Pancreas (tissue), 10 donors: ENCODE measurements around the gene DHH. TPM values are rescaled to one million over a fixed set of nuclear protein-coding genes. Genes with fewer than 3 reads are reported as not detected.
A peak's percentile ranks its signal among the peaks of the same experiment; 100 is the strongest.

ENCODE experiments used
- ATAC-seq, 4 donors: fragments of 200-7000 bp; cut with Tn5 transposase; one replicate each; pipeline versions ENCODE4 v1.8.0 to v1.9.1; 2020; ENCODE audit warnings: mild to moderate bottlenecking in 4 of 4, moderate library complexity in 4 of 4
- DNase-seq, 6 donors: peaks; one replicate each; pipeline ENCODE4 v3.0.0-alpha.2; 2020
- FAIRE-seq: peaks from 2 replicates; lab custom pipeline; 2012; peaks lifted over from hg19 to GRCh38; lab: Jason Lieb, UNC
- H3K27ac ChIP-seq, 4 donors: fragments of 200-600 bp; sonication (generic); 1 replicate in 3 of 4; 2 replicates in 1 of 4; pipeline versions ENCODE4 v1.5.0 to v1.8.0; 2020
- H3K27me3 ChIP-seq, 4 donors: fragments of 200-600 bp; one replicate each; pipeline ENCODE4 v1.8.0; 2021
- H3K36me3 ChIP-seq, 3 donors: fragments of 200-600 bp; sonication (generic) in 1 of 3; one replicate each; pipeline versions ENCODE4 v1.5.0 to v1.8.0; 2020 to 2021
- H3K4me1 ChIP-seq, 3 donors: fragments of 200-600 bp; one replicate each; pipeline ENCODE4 v1.8.0; 2021
- H3K4me3 ChIP-seq, 4 donors: fragments of 200-600 bp; sonication (generic) in 2 of 4; one replicate each; pipeline versions ENCODE4 v1.5.0 to v1.8.0; 2020 to 2021
- H3K9me3 ChIP-seq, 4 donors: fragments of 200-600 bp; one replicate each; pipeline ENCODE4 v1.8.0; 2021
- CTCF ChIP-seq, 4 donors: fragments of 200-600 bp; sonication (generic) in 3 of 4; IDR thresholded peaks; one replicate each; pipeline versions ENCODE4 v1.5.0 to v1.8.0; 2021; ENCODE audit warnings: antibody characterized with exemption in 4 of 4
- WGBS, 2 donors: extraction: QIAGEN DNeasy Blood & Tissue Kit; methylation state at CpG; one replicate each; pipeline ENCODE4 v1.1.7; 2013; 5-methylcytosine and 5-hydroxymethylcytosine counted together
- intact Hi-C, 3 donors: fragments of 100-400 bp; cut with DNase I; formaldehyde crosslinking; loops; one replicate each; pipeline versions ENCODE4 v1.11.1 to v1.14.2; 2022
- polyA plus RNA-seq, 2 donors: library from polyadenylated mRNA; stranded (reverse); fragments of 200-250 nt; gene quantifications; one replicate each; pipeline ENCODE4 v1.2.3, GENCODE V29; 2013
- total RNA-seq, 6 donors: library from RNA; stranded (reverse); fragmentation: NEBNext Ultra II Directional in 4 of 6; extraction: Animal tissue kit (Norgen Biotek cat#: 25700) in 4 of 6; gene quantifications; one replicate each; pipeline versions ENCODE4 v1.2.1 to v1.2.4, GENCODE V29; 2021 to 2023
- donor health status: healthy with polysubstance abuse.
- donor health status: DM: no; HTN: no; CAD: no; lungs with moderate emphysema.
- donor health status: DM: no; HTN: no; CAD: no.
- donor health status: control.
- donor health status: control.
- donor health status: Bipolar disorder and iron deficiency.
- donor health status: DM: yes; HTN: yes; CAD: no.
- donor health status: DM: no; HTN: no; CAD: no.
- donor health status: DM: no; HTN: no; CAD: no.
- donor health status: DM: yes; HTN: yes; CAD: no.

DHH gene
- total and polyA plus RNA-seq, 8 donors = 0.03 to 0.53 (median 0.14) TPM; not detected in 1

GRCh38 chr12:49088932-49089330 is 5.7 kb downstream of the DHH start:
- DNase-seq = no peak
- peaks cover 0 to 14% (median 6%) of the 10 kb centered on the region in 3 donors for H3K4me1 ChIP-seq
- H3K4me3 ChIP-seq = no peak overlapping the region
- no peak for ATAC-seq
- H3K9me3 ChIP-seq = no peaks in the 10 kb centered on the region
- WGBS, 2 donors = 42 to 46% methylated on average over 6 of the region's 6 CpGs
- H3K36me3 ChIP-seq = no peaks in the 10 kb centered on the region
- peaks cover 0 to 28% (median 4%) of the 10 kb centered on the region in 4 donors for H3K27me3 ChIP-seq
- no peak for TF ChIP-seq CTCF (IDR thresholded peaks at IDR 0.05)
- FAIRE-seq = no peak
- no peak overlapping the region for H3K27ac ChIP-seq
- intact Hi-C loops = loop anchor here in 1 of 3 donors (5.0 kb wide), 1 partner anchor 148 kb away; no protein-coding TSS in a partner anchor

GRCh38 chr12:49088150-49088931 is 6.3 kb downstream of the DHH start:
- peak; percentile 79 to 90 (median 84) for TF ChIP-seq CTCF (IDR thresholded peaks at IDR 0.05)
- Histone ChIP-seq H3K36me3 (no peaks in the 10 kb centered on the region), H3K27ac (no peak overlapping the region), H3K4me3 (no peak overlapping the region), H3K27me3 (peaks cover 0 to 28% (median 4%) of the 10 kb centered on the region in 4 donors), H3K4me1 (peaks cover 0 to 14% (median 6%) of the 10 kb centered on the region in 3 donors), H3K9me3 (no peaks in the 10 kb centered on the region)
- DNase-seq (peak; percentile 71 to 92 (median 76)), FAIRE-seq (no peak), ATAC-seq (peak; percentile 93 to 97 (median 95))
- intact Hi-C loops = loop anchor here in 1 of 3 donors (5.0 kb wide), 1 partner anchor 149 kb away; no protein-coding TSS in a partner anchor
- 1 to 2% methylated on average over 18 of the region's 18 CpGs for WGBS, 2 donors

GRCh38 chr12:49086116-49086515 is 8.5 kb downstream of the DHH start:
- H3K27ac ChIP-seq = no peak overlapping the region
- H3K27me3 ChIP-seq = peaks cover 0 to 15% (median 4%) of the 10 kb centered on the region in 4 donors
- no peak for ATAC-seq
- H3K4me1 ChIP-seq = peaks cover 0 to 10% (median 6%) of the 10 kb centered on the region in 3 donors
- no peak overlapping the region for H3K4me3 ChIP-seq
- 71 to 82% methylated on average over 3 of the region's 3 CpGs for WGBS, 2 donors
- intact Hi-C loops = loop anchor here in 1 of 3 donors (5.0 kb wide), 1 partner anchor 151 kb away; no protein-coding TSS in a partner anchor
- no peak for FAIRE-seq
- no peaks in the 10 kb centered on the region for H3K36me3 ChIP-seq
- DNase-seq = no peak
- no peaks in the 10 kb centered on the region for H3K9me3 ChIP-seq
- no peak for TF ChIP-seq CTCF (IDR thresholded peaks at IDR 0.05)

- Histone ChIP-seq H3K27me3 (peaks cover 0 to 9% (median 1%) of the 10 kb centered on the region in 4 donors), H3K36me3 (no peaks in the 10 kb centered on the region), H3K27ac (no peak overlapping the region), H3K4me3 (no peak overlapping the region), H3K9me3 (no peaks in the 10 kb centered on the region), H3K4me1 (no peaks in the 10 kb centered on the region)
- TF ChIP-seq CTCF (IDR thresholded peaks at IDR 0.05) = no peak
- DNase-seq (no peak), ATAC-seq (no peak), FAIRE-seq (no peak)
- intact Hi-C loops = no loop called here
- 96 to 97% methylated on average over 3 of the region's 3 CpGs for WGBS, 2 donors
Observed at GRCh38 chr12:49084438-49084837, 10.2 kb downstream of the DHH start.

GRCh38 chr12:49079793-49080192 is 14.8 kb downstream of the DHH start:
- H3K36me3 ChIP-seq = no peaks in the 10 kb centered on the region
- H3K4me3 ChIP-seq = no peak overlapping the region
- FAIRE-seq = no peak
- H3K4me1 ChIP-seq = no peaks in the 10 kb centered on the region
- no peak overlapping the region for H3K27ac ChIP-seq
- no peak for ATAC-seq
- no peaks in the 10 kb centered on the region for H3K27me3 ChIP-seq
- WGBS, 2 donors = 38 to 53% methylated on average over 1 of the region's 1 CpG
- DNase-seq = no peak
- intact Hi-C loops = no loop called here
- no peak for TF ChIP-seq CTCF (IDR thresholded peaks at IDR 0.05)
- no peaks in the 10 kb centered on the region for H3K9me3 ChIP-seq
